T-helper 2 cell treated with Interferon-gamma antibody and Interleukin-4, amounts not matched to agents 100 ng/mL and 5 ng/mL, for 36 hours (primary cell): ENCODE results near the gene ERVFRD-1. TPM values are rescaled to one million over a fixed set of nuclear protein-coding genes. Genes with fewer than 3 reads are reported as not detected.
"Not testable (repeated sequence)": the region's sequence is repeated elsewhere in the genome, so short reads cannot be mapped to it uniquely, and the experiment has no call there.

ENCODE experiments used
- intact Hi-C: fragments of 100-400 bp; cut with micrococcal nuclease; formaldehyde crosslinking; loops from one replicate; pipeline ENCODE4 v1.15.1; 2023
- total RNA-seq: library from RNA; stranded (reverse); gene quantifications from 2 replicates; pipeline ENCODE4 v1.2.3, GENCODE V29; 2022

Gene ERVFRD-1
- total RNA-seq, 1 donor from 2014 or later: 0.07 TPM

GRCh38 chr6:11129908-11130565 is 18.5 kb upstream of the ERVFRD-1 start:
- intact Hi-C loops: no loop called here

GRCh38 chr6:11128608-11129007 is 17.1 kb upstream of the ERVFRD-1 start:
- intact Hi-C loops: no loop called here

GRCh38 chr6:11126876-11127275 is 15.4 kb upstream of the ERVFRD-1 start:
- intact Hi-C loops: no loop called here

- intact Hi-C loops: no loop called here
These were observed 12.5 kb upstream of the ERVFRD-1 start for GRCh38 chr6:11123978-11124377.

GRCh38 chr6:11122380-11122779 is 10.9 kb upstream of the ERVFRD-1 start:
- intact Hi-C loops: no loop called here

GRCh38 chr6:11121851-11122250 is 10.3 kb upstream of the ERVFRD-1 start:
- intact Hi-C loops: no loop called here

GRCh38 chr6:11120271-11121005 is 8.9 kb upstream of the ERVFRD-1 start:
- intact Hi-C loops: no loop called here

- intact Hi-C loops: not testable (repeated sequence)
These were observed 4.4 kb upstream of the ERVFRD-1 start for GRCh38 chr6:11115808-11116536.

GRCh38 chr6:11113038-11113437 is 1.5 kb upstream of the ERVFRD-1 start:
- intact Hi-C loops: no loop called here

GRCh38 chr6:11111769-11112437 is 378 bp upstream of the ERVFRD-1 start:
- intact Hi-C loops: no loop called here

- intact Hi-C loops: no loop called here
These were observed 2.8 kb downstream of the ERVFRD-1 start for GRCh38 chr6:11108726-11109125.

GRCh38 chr6:11103065-11103464 is 8.5 kb downstream of the ERVFRD-1 start:
- intact Hi-C loops: no loop called here

- intact Hi-C loops: no loop called here
These were observed 10.1 kb downstream of the ERVFRD-1 start for GRCh38 chr6:11101417-11101816.

GRCh38 chr6:11098004-11098403 is 13.5 kb downstream of the ERVFRD-1 start:
- intact Hi-C loops: no loop called here

GRCh38 chr6:11097476-11097875 is 14.0 kb downstream of the ERVFRD-1 start:
- intact Hi-C loops: no loop called here

- intact Hi-C loops: no loop called here
These were observed 15.4 kb downstream of the ERVFRD-1 start for GRCh38 chr6:11096109-11096508.

- intact Hi-C loops: loop anchor here (1.0 to 5.0 kb wide), 6 partner anchors 47 to 568 kb away; partner anchors contain the start of genes NEDD9 and TMEM170B
These were observed 16.6 kb downstream of the ERVFRD-1 start for GRCh38 chr6:11094941-11095340.

GRCh38 chr6:11094411-11094851 is 17.1 kb downstream of the ERVFRD-1 start:
- intact Hi-C loops: loop anchor here (1.0 to 5.0 kb wide), 6 partner anchors 48 to 567 kb away; partner anchors contain the start of genes NEDD9 and TMEM170B

GRCh38 chr6:11093626-11094410 is 17.7 kb downstream of the ERVFRD-1 start, which contains the start of gene SMIM13:
SMIM13 (plus strand) TSS chr6:11093834; CDS start chr6:11094314, 480 bp downstream.
- intact Hi-C loops: loop anchor here (1.0 to 5.0 kb wide), 10 partner anchors 48 to 690 kb away; partner anchors contain the start of genes C6orf52, MAK, NEDD9 and PAK1IP1

GRCh38 chr6:11093376-11093625 is 18.2 kb downstream of the ERVFRD-1 start:
- intact Hi-C loops: loop anchor here (1.0 to 5.0 kb wide), 6 partner anchors 49 to 689 kb away; partner anchors contain the start of genes C6orf52, MAK, PAK1IP1 and TMEM14B
